Effector memory CD4-positive, alpha-beta T cell (primary cell): ENCODE data around the gene VTN.

Experiments
- DNase-seq, 3 donors: peaks; one replicate each; pipeline ENCODE4 v3.0.0-alpha.2; 2020
- H3K27ac ChIP-seq: 2 replicates; pipeline ENCODE4 v1.7.0; 2013; ENCODE audit warnings: mild to moderate bottlenecking, low read length, moderate library complexity; ENCODE audit not compliant: insufficient read depth, poor library complexity, severe bottlenecking
- H3K27me3 ChIP-seq: replicated peaks from 2 replicates; pipeline ENCODE4 v1.7.0; 2013; ENCODE audit warnings: mild to moderate bottlenecking, low read length; ENCODE audit not compliant: insufficient read depth, control insufficient read depth, poor library complexity, severe bottlenecking
- H3K36me3 ChIP-seq: 2 replicates; pipeline ENCODE4 v1.7.0; 2013; ENCODE audit warnings: mild to moderate bottlenecking, low read length, moderate library complexity; ENCODE audit not compliant: control insufficient read depth, insufficient read depth
- H3K4me1 ChIP-seq: 2 replicates; pipeline ENCODE4 v1.7.0; 2013; ENCODE audit warnings: low read length, mild to moderate bottlenecking; ENCODE audit not compliant: control insufficient read depth, insufficient read depth, poor library complexity, severe bottlenecking
- H3K4me3 ChIP-seq: 2 replicates; pipeline ENCODE4 v1.7.0; 2013; ENCODE audit warnings: low read length, low read depth, mild to moderate bottlenecking; ENCODE audit not compliant: insufficient read depth, poor library complexity, severe bottlenecking
- H3K9me3 ChIP-seq: 2 replicates; pipeline ENCODE4 v1.7.0; 2013; ENCODE audit warnings: mild to moderate bottlenecking, low read length, moderate library complexity; ENCODE audit not compliant: control insufficient read depth

VTN gene

DNA sequence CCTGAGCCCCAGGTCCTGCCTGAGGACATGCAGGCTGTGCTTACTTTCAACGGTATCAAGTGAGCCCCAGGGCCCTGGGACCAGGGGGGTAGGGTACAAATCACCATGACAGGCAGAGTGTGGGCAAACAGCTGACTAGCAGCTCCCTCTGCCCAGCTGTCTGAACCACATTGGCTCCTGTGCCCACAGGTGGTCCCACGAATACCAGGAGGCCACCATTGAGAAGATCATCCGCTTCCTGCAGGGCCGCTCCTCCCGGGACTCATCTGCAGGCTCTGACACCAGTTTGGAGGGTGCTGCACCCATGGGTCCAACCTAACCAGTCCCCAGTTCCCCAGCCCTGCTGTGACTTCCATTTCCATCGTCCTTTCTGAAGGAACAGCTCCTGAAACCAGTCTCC, 25.9 kb upstream of the VTN start:
- Histone ChIP-seq H3K27ac (no peak overlapping the region), H3K9me3 (no peaks in the 10 kb centered on the region), H3K36me3 (peaks cover 34% of the 10 kb centered on the region), H3K4me1 (no peaks in the 10 kb centered on the region), H3K27me3 (no peaks in the 10 kb centered on the region), H3K4me3 (no peak overlapping the region)
- DNase-seq, result no peak

DNA sequence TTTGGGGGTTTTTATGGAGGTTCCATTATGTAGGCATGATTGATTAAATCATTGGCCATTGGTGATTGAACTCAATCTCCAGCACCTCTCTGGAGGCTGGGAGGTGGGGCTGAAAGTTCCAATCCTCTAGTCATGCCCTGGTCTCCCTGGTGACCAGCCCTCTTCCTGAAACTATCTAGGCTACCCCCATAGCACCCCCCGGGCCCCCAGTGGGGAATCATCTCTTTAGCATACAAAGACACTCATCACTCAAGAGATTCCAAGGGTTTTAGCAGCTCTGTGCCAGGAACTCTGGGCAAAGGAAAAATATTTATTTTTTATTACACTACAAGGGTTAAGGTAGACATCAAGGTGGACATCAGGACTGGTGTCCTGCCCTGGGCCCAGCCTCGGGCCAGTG, 25.3 kb upstream of the VTN start:
- no peaks in the 10 kb centered on the region for H3K9me3 ChIP-seq
- peaks cover 40% of the 10 kb centered on the region for H3K36me3 ChIP-seq
- no peak overlapping the region for H3K4me3 ChIP-seq
- no peak overlapping the region for H3K27ac ChIP-seq
- no peaks in the 10 kb centered on the region for H3K4me1 ChIP-seq
- DNase-seq, result no peak
- no peaks in the 10 kb centered on the region for H3K27me3 ChIP-seq

DNA sequence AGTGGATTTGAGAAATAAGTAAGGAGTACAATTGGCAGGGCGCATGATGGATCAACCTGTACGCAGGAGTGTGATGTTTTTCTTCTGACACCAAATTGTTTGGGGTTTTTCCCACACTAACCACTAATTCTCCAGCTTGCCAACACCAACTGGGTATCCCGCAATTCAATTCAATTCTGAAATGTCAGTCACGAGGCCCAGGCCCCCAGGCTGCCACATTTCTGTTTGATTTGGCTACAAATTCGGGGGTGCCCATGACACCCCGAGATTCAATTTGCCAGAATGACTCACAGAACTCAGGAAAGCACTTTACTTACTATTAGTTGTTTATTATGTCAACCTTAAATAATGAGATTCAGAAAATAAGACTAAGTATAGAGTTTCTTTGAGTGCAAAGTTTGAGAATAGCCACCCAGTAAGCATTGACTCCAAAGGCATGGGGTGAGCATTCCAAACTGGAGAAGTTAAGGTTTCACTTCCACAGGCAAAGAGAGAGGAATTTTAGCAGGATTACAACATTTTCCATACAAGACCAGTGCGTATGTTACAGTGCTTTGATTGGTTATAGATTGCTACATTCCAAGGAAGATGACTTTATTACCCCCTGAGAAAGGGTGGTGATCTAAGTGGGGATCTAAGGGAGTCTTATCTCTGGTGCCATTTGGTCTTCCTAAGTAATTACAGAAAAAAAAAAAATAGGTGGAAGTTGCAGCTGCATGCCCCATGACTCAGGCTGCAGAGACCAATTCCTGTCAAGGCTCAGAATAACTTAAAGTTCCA, 24.4 kb upstream of the VTN start:
- H3K4me1 ChIP-seq, result no peaks in the 10 kb centered on the region
- H3K9me3 ChIP-seq, result no peaks in the 10 kb centered on the region
- peaks cover 48% of the 10 kb centered on the region for H3K36me3 ChIP-seq
- no peaks in the 10 kb centered on the region for H3K27me3 ChIP-seq
- no peak for DNase-seq
- H3K4me3 ChIP-seq, result no peak overlapping the region
- H3K27ac ChIP-seq, result no peak overlapping the region

DNA sequence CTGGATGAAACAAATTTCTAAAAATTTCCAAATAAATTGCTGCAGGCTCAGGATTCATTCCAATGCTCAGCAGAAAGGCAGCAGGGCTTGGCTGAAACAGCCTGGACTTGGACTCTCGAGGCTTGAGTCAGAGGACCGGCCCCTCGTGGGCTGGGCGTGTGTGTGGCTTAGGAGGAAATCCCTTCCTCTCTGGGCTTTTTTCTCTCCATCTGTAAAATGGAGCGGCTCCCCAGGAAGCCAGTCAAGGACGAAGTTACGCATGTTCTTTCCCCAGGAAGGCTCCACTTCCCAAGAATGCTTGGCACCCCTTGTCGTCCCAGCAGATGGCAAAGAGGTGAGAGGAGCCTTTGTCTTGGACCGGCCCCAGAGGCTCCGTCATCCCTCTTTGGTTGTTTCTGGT, 22.4 kb upstream of the VTN start:
- no peak for DNase-seq
- no peaks in the 10 kb centered on the region for H3K4me1 ChIP-seq
- no peaks in the 10 kb centered on the region for H3K27me3 ChIP-seq
- no peaks in the 10 kb centered on the region for H3K9me3 ChIP-seq
- H3K36me3 ChIP-seq, result peaks cover 56% of the 10 kb centered on the region
- H3K4me3 ChIP-seq, result no peak overlapping the region
- no peak overlapping the region for H3K27ac ChIP-seq

DNA sequence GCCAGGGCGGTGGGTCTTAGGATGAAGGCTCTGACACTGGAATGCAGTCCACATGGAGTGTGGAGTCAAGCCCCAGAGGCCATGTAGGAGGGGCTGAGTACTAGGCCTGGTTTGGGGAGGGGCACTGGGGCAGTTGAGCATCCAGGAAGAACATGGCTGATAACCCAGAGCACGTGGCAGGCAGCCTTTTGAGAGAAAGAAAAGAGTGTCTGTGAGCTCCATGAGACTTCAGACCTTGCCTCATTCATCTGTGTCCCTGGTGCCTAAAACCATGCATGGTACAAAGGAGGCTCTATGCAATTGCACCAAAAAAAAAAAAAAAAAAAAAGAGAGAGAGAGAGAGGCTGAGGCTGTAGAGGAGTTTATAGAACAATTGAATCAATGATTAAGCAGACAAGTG, 21.3 kb upstream of the VTN start:
- Histone ChIP-seq H3K36me3 (peaks cover 55% of the 10 kb centered on the region), H3K4me3 (no peak overlapping the region), H3K27me3 (no peaks in the 10 kb centered on the region), H3K9me3 (no peaks in the 10 kb centered on the region), H3K4me1 (no peaks in the 10 kb centered on the region), H3K27ac (no peak overlapping the region)
- DNase-seq, result no peak

DNA sequence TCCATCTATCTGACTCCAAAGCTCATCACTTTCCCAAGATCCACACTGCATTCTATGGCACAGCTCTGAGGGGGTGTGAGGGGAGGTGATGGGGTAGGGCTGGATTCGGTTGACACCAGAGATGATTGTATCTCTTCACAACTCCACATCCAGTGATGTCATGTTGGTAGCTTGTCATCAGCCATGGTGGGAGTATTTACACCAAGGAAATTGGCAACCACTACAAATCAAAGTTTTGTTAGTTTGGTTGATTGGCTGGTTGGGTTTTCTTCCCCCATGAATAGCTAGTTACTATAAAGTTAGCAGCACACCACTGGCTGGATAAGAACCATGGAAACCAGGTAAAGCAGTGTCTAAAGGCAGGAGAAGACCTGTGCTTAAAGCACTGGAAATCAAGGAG, 20.9 kb upstream of the VTN start:
- DNase-seq, result no peak
- peaks cover 51% of the 10 kb centered on the region for H3K36me3 ChIP-seq
- H3K9me3 ChIP-seq, result no peaks in the 10 kb centered on the region
- no peak overlapping the region for H3K4me3 ChIP-seq
- no peaks in the 10 kb centered on the region for H3K4me1 ChIP-seq
- no peaks in the 10 kb centered on the region for H3K27me3 ChIP-seq
- H3K27ac ChIP-seq, result no peak overlapping the region

DNA sequence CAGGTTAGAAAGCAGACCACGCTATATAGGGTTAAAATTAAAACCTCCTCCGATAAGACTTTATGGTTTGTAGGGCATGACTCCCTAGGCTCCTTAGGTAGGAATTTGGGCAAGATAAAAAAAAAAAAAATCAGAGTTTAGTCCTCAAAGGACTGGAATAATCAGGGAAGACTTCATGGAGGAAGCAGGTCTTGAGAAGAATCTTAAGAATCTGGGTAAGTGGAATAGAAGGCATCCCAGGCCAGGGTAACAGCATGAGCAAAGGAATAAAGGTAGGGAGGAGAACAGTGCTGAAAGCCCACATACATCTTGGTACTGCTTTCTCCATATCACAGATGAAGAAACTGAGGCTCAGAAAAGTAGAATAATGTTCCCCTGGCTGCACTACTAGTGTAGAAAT, 20.5 kb upstream of the VTN start:
- DNase-seq, result no peak
- Histone ChIP-seq H3K27ac (no peak overlapping the region), H3K4me1 (no peaks in the 10 kb centered on the region), H3K36me3 (peaks cover 47% of the 10 kb centered on the region), H3K27me3 (no peaks in the 10 kb centered on the region), H3K9me3 (no peaks in the 10 kb centered on the region), H3K4me3 (no peak overlapping the region)

DNA sequence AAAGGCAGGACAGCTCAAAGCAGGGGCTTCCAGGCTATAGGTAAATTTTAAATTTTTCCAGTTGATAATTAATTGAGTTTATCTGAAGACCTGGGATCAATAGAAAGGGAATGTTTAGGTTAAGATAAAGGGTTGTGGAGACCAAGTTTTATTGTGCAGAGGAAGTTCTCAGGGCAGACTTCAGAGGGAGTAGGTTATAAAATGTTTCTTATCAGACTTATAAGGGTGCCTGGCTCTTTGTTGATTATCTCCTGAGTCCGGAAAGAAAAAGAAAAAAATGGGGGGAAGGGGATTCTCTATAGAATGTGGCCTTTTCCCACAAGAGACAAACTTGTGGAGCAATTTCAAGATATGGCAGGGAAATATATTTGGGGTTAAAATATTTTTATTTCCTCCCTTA, 20.0 kb upstream of the VTN start:
- H3K36me3 ChIP-seq, result peaks cover 43% of the 10 kb centered on the region
- no peaks in the 10 kb centered on the region for H3K9me3 ChIP-seq
- no peak for DNase-seq
- H3K4me1 ChIP-seq, result peaks cover 4% of the 10 kb centered on the region
- H3K4me3 ChIP-seq, result no peak overlapping the region
- no peaks in the 10 kb centered on the region for H3K27me3 ChIP-seq
- no peak overlapping the region for H3K27ac ChIP-seq

DNA sequence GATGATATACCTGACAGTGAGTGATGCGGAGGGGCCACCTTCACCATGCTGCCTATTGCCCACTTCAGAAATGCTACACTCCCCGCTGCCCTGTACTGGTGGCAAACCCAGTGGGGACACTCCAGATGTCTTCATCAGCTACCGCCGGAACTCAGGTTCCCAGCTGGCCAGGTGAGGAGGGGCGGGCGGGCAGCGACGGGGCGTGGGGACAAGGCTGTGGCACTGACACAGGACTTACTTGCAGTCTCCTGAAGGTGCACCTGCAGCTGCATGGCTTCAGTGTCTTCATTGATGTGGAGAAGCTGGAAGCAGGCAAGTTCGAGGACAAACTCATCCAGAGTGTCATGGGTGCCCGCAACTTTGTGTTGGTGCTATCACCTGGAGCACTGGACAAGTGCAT, 18.0 kb upstream of the VTN start:
- peaks cover 33% of the 10 kb centered on the region for H3K36me3 ChIP-seq
- H3K4me1 ChIP-seq, result peaks cover 12% of the 10 kb centered on the region
- no peak for DNase-seq
- no peaks in the 10 kb centered on the region for H3K27me3 ChIP-seq
- H3K4me3 ChIP-seq, result no peak overlapping the region
- H3K9me3 ChIP-seq, result no peaks in the 10 kb centered on the region
- H3K27ac ChIP-seq, result no peak overlapping the region

DNA sequence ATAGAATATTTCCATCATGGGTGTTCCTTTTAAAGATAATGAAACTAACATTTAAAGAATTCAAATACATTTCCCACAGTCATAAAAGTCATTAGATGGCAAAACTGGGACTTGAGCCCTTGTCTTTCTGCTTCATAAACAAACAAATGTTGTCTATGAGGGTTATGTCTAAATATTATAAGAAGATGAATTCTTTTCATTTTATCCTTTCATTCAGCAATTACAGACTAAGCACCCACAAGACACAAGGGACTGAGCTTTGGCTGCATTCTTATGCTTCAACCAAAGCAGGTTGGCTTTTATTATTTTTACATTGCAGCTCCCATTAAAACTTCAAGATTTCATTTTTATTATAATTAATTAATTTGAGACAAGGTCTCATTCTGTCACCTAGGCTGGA, 16.3 kb upstream of the VTN start:
- H3K36me3 ChIP-seq, result peaks cover 27% of the 10 kb centered on the region
- H3K27me3 ChIP-seq, result no peaks in the 10 kb centered on the region
- H3K9me3 ChIP-seq, result no peaks in the 10 kb centered on the region
- no peak overlapping the region for H3K27ac ChIP-seq
- peaks cover 16% of the 10 kb centered on the region for H3K4me1 ChIP-seq
- no peak for DNase-seq
- no peak overlapping the region for H3K4me3 ChIP-seq
